Activated CD4-positive, CD25-positive, alpha-beta regulatory T cell treated with anti-CD3 and anti-CD28 coated beads, Interleukin-2, amount 50 U/mL, for 24 hours (primary cell): ENCODE measurements around the gene MBNL2.
"Not testable (repeated sequence)": the region's sequence is repeated elsewhere in the genome, so short reads cannot be mapped to it uniquely, and the experiment has no call there.

ENCODE experiments used
- ATAC-seq, 2 donors: fragments of 150-1000 bp; cut with Tn5 transposase; one replicate each; pipeline ENCODE4 v1.10.0; 2021; ENCODE audit warnings: mild to moderate bottlenecking in 1 of 2, moderate library complexity in 1 of 2

MBNL2 gene

GRCh38 chr13:97221989-97222700, at the start of gene MBNL2:
TSS of gene MBNL2 (plus strand) at chr13:97222333. CDS start at chr13:97276236, 53,903 bp downstream.
- ATAC-seq: peak; percentile 99

GRCh38 chr13:97174638-97175037, 47.5 kb upstream of the MBNL2 start:
- no peak for ATAC-seq

- no peak for ATAC-seq
Observed at GRCh38 chr13:97175041-97175440, 47.1 kb upstream of the MBNL2 start.

- no peak for ATAC-seq
Observed at GRCh38 chr13:97179501-97179900, 42.6 kb upstream of the MBNL2 start.

- no peak for ATAC-seq
Observed at GRCh38 chr13:97182111-97182890, 39.8 kb upstream of the MBNL2 start.

- ATAC-seq: no peak
Observed at GRCh38 chr13:97185291-97185690, 36.8 kb upstream of the MBNL2 start.

GRCh38 chr13:97185751-97186150, 36.4 kb upstream of the MBNL2 start:
- ATAC-seq: no peak

GRCh38 chr13:97188207-97188606, 33.9 kb upstream of the MBNL2 start:
- no peak for ATAC-seq

GRCh38 chr13:97189928-97190327, 32.2 kb upstream of the MBNL2 start:
- no peak for ATAC-seq

- ATAC-seq: no peak
Observed at GRCh38 chr13:97191142-97191541, 31.0 kb upstream of the MBNL2 start.

- ATAC-seq: no peak
Observed at GRCh38 chr13:97191615-97192014, 30.5 kb upstream of the MBNL2 start.

GRCh38 chr13:97192166-97192565, 30.0 kb upstream of the MBNL2 start:
- ATAC-seq: no peak

GRCh38 chr13:97193577-97193976, 28.6 kb upstream of the MBNL2 start:
- no peak for ATAC-seq

- ATAC-seq: no peak
Observed at GRCh38 chr13:97194479-97194878, 27.7 kb upstream of the MBNL2 start.

GRCh38 chr13:97196340-97196739, 25.8 kb upstream of the MBNL2 start:
- ATAC-seq: no peak

GRCh38 chr13:97198753-97199152, 23.4 kb upstream of the MBNL2 start:
- ATAC-seq: no peak

- ATAC-seq: no peak
Observed at GRCh38 chr13:97199451-97199850, 22.7 kb upstream of the MBNL2 start.

- no peak for ATAC-seq
Observed at GRCh38 chr13:97200081-97200942, 21.8 kb upstream of the MBNL2 start.

- no peak for ATAC-seq
Observed at GRCh38 chr13:97202761-97203160, 19.4 kb upstream of the MBNL2 start.

- ATAC-seq: no peak
Observed at GRCh38 chr13:97205465-97205864, 16.7 kb upstream of the MBNL2 start.

GRCh38 chr13:97205982-97206381, 16.2 kb upstream of the MBNL2 start:
- ATAC-seq: peak; percentile 79 to 89

- ATAC-seq: not testable (repeated sequence)
Observed at GRCh38 chr13:97207252-97207651, 14.9 kb upstream of the MBNL2 start.

- no peak for ATAC-seq
Observed at GRCh38 chr13:97211300-97211699, 10.8 kb upstream of the MBNL2 start.
